Smooth muscle cell of the umbilical artery (primary cell): Measurements from ENCODE around the gene CPLX1. TPM values are rescaled to one million over a fixed set of nuclear protein-coding genes. Genes with fewer than 3 reads are reported as not detected.

Experiments used
- total RNA-seq: library from RNA; depleted of rRNA; stranded (reverse); fragments of >200 nt; gene quantifications from 2 replicates; pipeline ENCODE4 v1.2.3, GENCODE V29; 2014

The CPLX1 gene
- not detected in 2 replicates for total RNA-seq

GRCh38 chr4:825971-826330, at the start of gene CPLX1:
Gene CPLX1 (minus strand): TSS chr4:826129. CDS start chr4:824522, 1,607 bp downstream.

Other genes with a start within 250 kb of the CPLX1 start
- not detected in 2 replicates for gene TMEM271, start 249.8 kb downstream of the CPLX1 start, total RNA-seq
- 0.32 and 1.2 TPM in 2 replicates for gene PDE6B, start 200.6 kb downstream of the CPLX1 start, total RNA-seq
- 39.6 and 71.6 TPM in 2 replicates for gene ATP5ME, start 151.9 kb downstream of the CPLX1 start, total RNA-seq
- gene MYL5, start 151.6 kb downstream of the CPLX1 start, total RNA-seq = 7.5 and 13.7 TPM in 2 replicates
- gene SLC49A3, start 137.0 kb downstream of the CPLX1 start, total RNA-seq = 1.4 and 5.3 TPM in 2 replicates
- gene PCGF3, start 120.3 kb downstream of the CPLX1 start, total RNA-seq = 43.1 and 79.6 TPM in 2 replicates
- gene GAK, start 106.2 kb upstream of the CPLX1 start, total RNA-seq = 48.1 and 87.1 TPM in 2 replicates
- gene TMEM175, start 106.3 kb upstream of the CPLX1 start, total RNA-seq = 10.4 and 16.0 TPM in 2 replicates
- gene DGKQ, start 147.4 kb upstream of the CPLX1 start, total RNA-seq = 18.7 and 27.5 TPM in 2 replicates
- 28.2 and 29.4 TPM in 2 replicates for gene IDUA, start 160.9 kb upstream of the CPLX1 start, total RNA-seq
- gene SLC26A1, start 167.3 kb upstream of the CPLX1 start, total RNA-seq = under 0.01 and 0.09 TPM in 2 replicates
- gene FGFRL1, start 185.5 kb upstream of the CPLX1 start, total RNA-seq = 25.5 and 41.7 TPM in 2 replicates